ENCODE data around the gene DNAJC1.

- TF ChIP-seq CTCF (IDR thresholded peaks at IDR 0.05; ENCODE audit: insufficient read depth, low read depth, low read length) = no peak
- no peak for TF ChIP-seq EZH2 (IDR thresholded peaks at IDR 0.05; ENCODE audit: insufficient read depth, low read length)
Observed at GRCh38 chr10:21976280-21976679, 27.2 kb downstream of the DNAJC1 start.

Measured in astrocyte (in vitro differentiated cells and primary cell).